GM23338 (cell line): ENCODE measurements around the gene SLC48A1. TPM values are rescaled to one million over a fixed set of nuclear protein-coding genes. Genes with fewer than 3 reads are reported as not detected.
A peak's percentile ranks its signal among the peaks of the same experiment; 100 is the strongest.

Source experiments
- ATAC-seq: fragments of 200-7000 bp; cut with Tn5 transposase; 3 replicates; pipeline ENCODE4 v1.9.1; 2020
- DNase-seq: peaks from one replicate; pipeline ENCODE4 v3.0.0-alpha.2; 2015; ENCODE audit warnings: low spot score
- H2AFZ ChIP-seq: fragments of 200-600 bp; sonication (generic); 2 replicates; pipeline ENCODE4 v1.8.0; 2016; ENCODE audit warnings: antibody characterized with exemption, mild to moderate bottlenecking, moderate library complexity
- H3F3A ChIP-seq: fragments of 200-600 bp; sonication (generic); replicated peaks from 2 replicates; pipeline ENCODE4 v1.8.0; 2017; ENCODE audit warnings: antibody characterized with exemption, mixed run types, low read depth
- H3K27ac ChIP-seq: fragments of 200-600 bp; sonication (generic); 2 replicates; pipeline ENCODE4 v1.6.1; 2016; ENCODE audit warnings: low read depth
- H3K27me3 ChIP-seq: fragments of 200-600 bp; sonication (generic); 2 replicates; pipeline ENCODE4 v1.8.0; 2016; ENCODE audit warnings: mild to moderate bottlenecking, mixed run types, moderate library complexity; ENCODE audit not compliant: insufficient read depth
- H3K36me3 ChIP-seq: fragments of 200-600 bp; sonication (generic); 2 replicates; pipeline ENCODE4 v1.8.0; 2016; ENCODE audit warnings: mild to moderate bottlenecking; ENCODE audit not compliant: insufficient read depth
- H3K4me1 ChIP-seq: fragments of 200-600 bp; sonication (generic); 2 replicates; pipeline ENCODE4 v1.8.0; 2016; ENCODE audit warnings: mild to moderate bottlenecking, moderate library complexity; ENCODE audit not compliant: insufficient read depth
- H3K4me2 ChIP-seq: fragments of 200-600 bp; sonication (generic); 2 replicates; pipeline ENCODE4 v1.7.1; 2017; ENCODE audit warnings: mixed run types
- H3K4me3 ChIP-seq: fragments of 200-600 bp; sonication (generic); 2 replicates; pipeline ENCODE4 v1.6.1; 2016; ENCODE audit warnings: mixed run types
- H3K79me2 ChIP-seq: fragments of 200-600 bp; sonication (generic); replicated peaks from 2 replicates; pipeline ENCODE4 v1.8.0; 2017; ENCODE audit warnings: mild to moderate bottlenecking; ENCODE audit not compliant: insufficient read depth
- H3K9me2 ChIP-seq: fragments of 200-600 bp; sonication (generic); 2 replicates; pipeline ENCODE4 v1.8.0; 2017; ENCODE audit not compliant: insufficient read depth
- H4K20me1 ChIP-seq: fragments of 200-600 bp; sonication (generic); replicated peaks from 2 replicates; pipeline ENCODE4 v1.8.0; 2017; ENCODE audit warnings: mild to moderate bottlenecking; ENCODE audit not compliant: insufficient read depth
- H3K27ac Mint-ChIP-seq: 2 replicates; pipeline ENCODE4 v1.8.0; 2020; ENCODE audit warnings: inconsistent platforms, mild to moderate bottlenecking, moderate library complexity, mixed read lengths
- H3K27me3 Mint-ChIP-seq: 3 replicates; pipeline ENCODE4 v1.8.0; 2022; ENCODE audit warnings: low read depth, mild to moderate bottlenecking, moderate library complexity, mixed read lengths, inconsistent platforms; ENCODE audit not compliant: insufficient read depth, poor library complexity
- H3K36me3 Mint-ChIP-seq: 3 replicates; pipeline ENCODE4 v1.8.0; 2021; ENCODE audit warnings: low read depth, mild to moderate bottlenecking, inconsistent platforms, moderate library complexity, mixed read lengths
- H3K4me1 Mint-ChIP-seq: 3 replicates; pipeline ENCODE4 v1.8.0; 2020; ENCODE audit warnings: mild to moderate bottlenecking, inconsistent platforms, mixed read lengths
- H3K4me3 Mint-ChIP-seq: 3 replicates; pipeline ENCODE4 v1.8.0; 2021; ENCODE audit warnings: moderate library complexity, mild to moderate bottlenecking, inconsistent platforms, mixed read lengths
- H3K9me3 Mint-ChIP-seq: 3 replicates; pipeline ENCODE4 v1.8.0; 2020; ENCODE audit warnings: moderate library complexity, mild to moderate bottlenecking, inconsistent platforms, mixed read lengths
- CREB1 ChIP-seq: fragments of 250-450 bp; sonication (Bioruptor Pico); IDR thresholded peaks from 2 replicates; pipeline ENCODE4 v1.5.0; 2020; ENCODE audit warnings: low read depth, mild to moderate bottlenecking, moderate library complexity
- CTCF ChIP-seq, 2 experiments: fragments of 200-600 bp in 1 of 2; sonication (generic) in 1 of 2; conservative IDR thresholded peaks; 2 replicates each; pipeline versions ENCODE4 v1.5.1 to v1.6.1; 2016 to 2017; ENCODE audit warnings: antibody characterized with exemption in 2 of 2, low read depth in 2 of 2, mild to moderate bottlenecking in 2 of 2, moderate library complexity in 1 of 2
- ETS1 ChIP-seq: IDR thresholded peaks from 2 replicates; pipeline ENCODE4 v1.6.1; 2016; ENCODE audit warnings: antibody characterized with exemption
- EZH2 ChIP-seq: fragments of 200-600 bp; sonication (generic); IDR thresholded peaks from one replicate; pipeline ENCODE4 v1.8.0; 2017; ENCODE audit warnings: antibody characterized with exemption, mild to moderate bottlenecking, low read depth; ENCODE audit not compliant: unreplicated experiment
- EZH2phosphoT487 ChIP-seq: fragments of 200-600 bp; sonication (generic); IDR thresholded peaks from one replicate; pipeline ENCODE4 v1.8.1; 2018; ENCODE audit warnings: antibody characterized with exemption; ENCODE audit not compliant: unreplicated experiment
- JUNB ChIP-seq: IDR thresholded peaks from one replicate; pipeline ENCODE4 v1.6.1; 2016; ENCODE audit warnings: antibody characterized with exemption; ENCODE audit not compliant: unreplicated experiment
- NANOG ChIP-seq: IDR thresholded peaks from 2 replicates; pipeline ENCODE4 v1.6.1; 2016; ENCODE audit warnings: antibody characterized with exemption, borderline replicate concordance
- POLR2AphosphoS5 ChIP-seq: IDR thresholded peaks from 2 replicates; pipeline ENCODE4 v1.6.1; 2016; ENCODE audit warnings: antibody characterized with exemption, low read depth
- REST ChIP-seq: IDR thresholded peaks from one replicate; pipeline ENCODE4 v1.6.1; 2018; ENCODE audit warnings: antibody characterized with exemption; ENCODE audit not compliant: unreplicated experiment
- STAT1 ChIP-seq: IDR thresholded peaks from one replicate; pipeline ENCODE4 v1.6.1; 2016; ENCODE audit warnings: antibody characterized with exemption; ENCODE audit not compliant: unreplicated experiment
- ZNF114 ChIP-seq: fragments of 250-450 bp; sonication (Bioruptor Pico); IDR thresholded peaks from 2 replicates; pipeline ENCODE4 v1.5.0; 2020; ENCODE audit warnings: mild to moderate bottlenecking, moderate library complexity
- ZNF331 ChIP-seq: fragments of 250-450 bp; sonication (Bioruptor Pico); IDR thresholded peaks from 2 replicates; pipeline ENCODE4 v1.5.0; 2020; ENCODE audit warnings: low read depth, mild to moderate bottlenecking, moderate library complexity
- ZNF462 ChIP-seq: fragments of 250-450 bp; sonication (Bioruptor Pico); IDR thresholded peaks from 2 replicates; pipeline ENCODE4 v1.5.0; 2020; ENCODE audit warnings: mild to moderate bottlenecking, moderate library complexity
- polyA plus RNA-seq: library from polyadenylated mRNA; unstranded; fragments of >200 nt; fragmentation: Nextera tagmentation; extraction: Ambion mirVana; gene quantifications from 2 replicates; pipeline ENCODE4 v1.2.1, GENCODE V29; 2016
- total RNA-seq: library from RNA; depleted of rRNA; stranded (reverse); fragments of >200 nt; shearing (Covaris generic); gene quantifications from 2 replicates; pipeline ENCODE4 v1.2.3, GENCODE V29; 2014

The SLC48A1 gene
- total and polyA plus RNA-seq, 2 experiments from 2014 or later = 5.8 to 9.0 TPM

- DNase-seq = no peak
- Histone ChIP-seq H3K4me1 (peaks cover 43% of the 10 kb centered on the region), H3K36me3 (no peaks in the 10 kb centered on the region), H3K27me3 (no peaks in the 10 kb centered on the region), H3K27ac (no peak overlapping the region), H3K9me2 (0 out of 2 replicates have a peak, but pooled peaks cover 3% of the 10 kb centered on the region), H3F3A (no peaks in the 10 kb centered on the region; the same call in 1 of the 2 replicates), H3K4me2 (peak overlapping the region; percentile 55; the same call in 1 of the 2 replicates), H3K4me3 (no peak overlapping the region), H4K20me1 (no peaks in the 10 kb centered on the region), H3K79me2 (0 out of 2 replicates have a peak, but pooled peaks cover 4% of the 10 kb centered on the region), H2AFZ (peak overlapping the region; percentile 85; the same call in 1 of the 2 replicates)
- H3K27ac Mint-ChIP-seq = no peak overlapping the region
- peaks cover 18% of the 10 kb centered on the region for H3K27me3 Mint-ChIP-seq
- no peak overlapping the region for H3K4me3 Mint-ChIP-seq
- H3K36me3 Mint-ChIP-seq = no peaks in the 10 kb centered on the region; the same call in 2 of the 3 replicates
- ATAC-seq = no peak
- H3K9me3 Mint-ChIP-seq = no peaks in the 10 kb centered on the region
- peaks cover 58% of the 10 kb centered on the region for H3K4me1 Mint-ChIP-seq
- TF ChIP-seq POLR2AphosphoS5 (no peak), STAT1 (no peak), EZH2 (no peak), EZH2phosphoT487 (no peak), CREB1 (no peak), NANOG (no peak), ZNF462 (CRISPR knock-in tag) (no peak), ZNF114 (CRISPR knock-in tag) (no peak), ETS1 (no peak), ZNF331 (CRISPR knock-in tag) (no peak), JUNB (no peak), CTCF (conservative IDR thresholded peaks at IDR 0.05; ENCODE audit: low read depth in 2 of 2) (no peak), REST (no peak)
Observed at GRCh38 chr12:47824635-47825034, 51.6 kb downstream of the SLC48A1 start.
